ENCODE measurements around the gene HEXD.

Gene HEXD

DNA sequence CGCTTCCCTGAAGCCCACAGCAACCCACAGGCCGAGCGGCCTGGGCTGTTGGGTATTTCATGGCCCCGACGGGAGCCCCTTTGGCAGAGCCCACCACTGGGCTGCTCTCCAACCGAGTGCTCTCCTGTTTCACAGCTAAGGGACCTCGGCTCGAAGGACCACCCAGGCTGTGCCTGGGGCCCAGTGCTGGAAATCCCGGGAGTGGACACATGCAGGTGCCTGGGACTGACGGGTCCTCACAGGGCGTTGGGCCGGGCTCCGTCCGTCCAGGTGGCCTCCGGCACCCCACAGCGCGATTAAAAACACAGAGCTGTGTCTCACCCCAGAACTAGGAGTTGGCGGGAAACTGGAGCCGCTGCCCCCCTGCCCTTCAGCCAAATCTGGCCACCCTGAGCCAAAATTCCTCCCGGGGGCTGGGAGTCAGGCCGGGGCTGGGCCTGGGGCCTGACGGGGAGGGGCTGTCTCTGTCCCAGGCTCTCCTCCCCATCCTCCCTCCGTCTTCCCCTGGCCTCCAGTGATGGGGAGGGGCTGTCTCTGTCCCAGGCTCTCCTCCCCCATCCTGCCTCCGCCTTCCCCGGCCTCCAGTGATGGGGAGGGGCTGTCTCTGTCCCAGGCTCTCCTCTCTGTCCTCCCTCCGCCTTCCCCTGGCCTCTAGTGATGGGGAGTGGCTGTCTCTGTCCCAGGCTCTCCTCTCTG, 32.4 kb upstream of the HEXD start:
- TF ChIP-seq, protein P1, sequence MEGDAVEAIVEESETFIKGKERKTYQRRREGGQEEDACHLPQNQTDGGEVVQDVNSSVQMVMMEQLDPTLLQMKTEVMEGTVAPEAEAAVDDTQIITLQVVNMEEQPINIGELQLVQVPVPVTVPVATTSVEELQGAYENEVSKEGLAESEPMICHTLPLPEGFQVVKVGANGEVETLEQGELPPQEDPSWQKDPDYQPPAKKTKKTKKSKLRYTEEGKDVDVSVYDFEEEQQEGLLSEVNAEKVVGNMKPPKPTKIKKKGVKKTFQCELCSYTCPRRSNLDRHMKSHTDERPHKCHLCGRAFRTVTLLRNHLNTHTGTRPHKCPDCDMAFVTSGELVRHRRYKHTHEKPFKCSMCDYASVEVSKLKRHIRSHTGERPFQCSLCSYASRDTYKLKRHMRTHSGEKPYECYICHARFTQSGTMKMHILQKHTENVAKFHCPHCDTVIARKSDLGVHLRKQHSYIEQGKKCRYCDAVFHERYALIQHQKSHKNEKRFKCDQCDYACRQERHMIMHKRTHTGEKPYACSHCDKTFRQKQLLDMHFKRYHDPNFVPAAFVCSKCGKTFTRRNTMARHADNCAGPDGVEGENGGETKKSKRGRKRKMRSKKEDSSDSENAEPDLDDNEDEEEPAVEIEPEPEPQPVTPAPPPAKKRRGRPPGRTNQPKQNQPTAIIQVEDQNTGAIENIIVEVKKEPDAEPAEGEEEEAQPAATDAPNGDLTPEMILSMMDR (IDR thresholded peaks at IDR 0.05; ENCODE audit: low read depth, low read length): no peak
- no peak overlapping the region for H3K4me3 ChIP-seq (ENCODE audit: low read depth, low read length)

DNA sequence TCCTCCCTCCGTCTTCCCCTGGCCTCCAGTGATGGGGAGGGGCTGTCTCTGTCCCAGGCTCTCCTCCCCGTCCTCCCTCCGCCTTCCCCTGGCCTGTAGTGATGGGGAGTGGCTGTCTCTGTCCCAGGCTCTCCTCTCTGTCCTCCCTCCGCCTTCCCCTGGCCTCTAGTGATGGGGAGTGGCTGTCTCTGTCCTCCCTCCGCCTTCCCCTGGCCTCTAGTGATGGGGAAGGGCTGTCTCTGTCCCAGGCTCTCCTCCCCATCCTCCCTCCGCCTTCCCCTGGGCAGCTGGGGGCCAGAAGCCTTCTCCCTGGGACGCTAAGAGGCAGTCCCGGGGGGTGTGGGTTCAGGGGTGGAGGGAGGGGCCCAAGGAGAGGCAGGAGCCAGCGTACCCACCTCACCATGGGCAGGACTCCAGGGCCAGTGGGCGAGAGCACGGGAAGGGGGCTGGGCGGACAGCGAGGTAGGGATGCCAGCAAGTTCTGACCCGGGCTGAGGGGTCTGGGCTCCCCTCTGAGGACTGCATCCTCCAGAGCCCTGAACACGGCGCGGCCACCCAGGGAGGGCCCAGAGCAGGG, 31.8 kb upstream of the HEXD start:
- no peak overlapping the region for H3K4me3 ChIP-seq (ENCODE audit: low read depth, low read length)
- TF ChIP-seq, protein P1 (IDR thresholded peaks at IDR 0.05; ENCODE audit: low read depth, low read length): no peak

DNA sequence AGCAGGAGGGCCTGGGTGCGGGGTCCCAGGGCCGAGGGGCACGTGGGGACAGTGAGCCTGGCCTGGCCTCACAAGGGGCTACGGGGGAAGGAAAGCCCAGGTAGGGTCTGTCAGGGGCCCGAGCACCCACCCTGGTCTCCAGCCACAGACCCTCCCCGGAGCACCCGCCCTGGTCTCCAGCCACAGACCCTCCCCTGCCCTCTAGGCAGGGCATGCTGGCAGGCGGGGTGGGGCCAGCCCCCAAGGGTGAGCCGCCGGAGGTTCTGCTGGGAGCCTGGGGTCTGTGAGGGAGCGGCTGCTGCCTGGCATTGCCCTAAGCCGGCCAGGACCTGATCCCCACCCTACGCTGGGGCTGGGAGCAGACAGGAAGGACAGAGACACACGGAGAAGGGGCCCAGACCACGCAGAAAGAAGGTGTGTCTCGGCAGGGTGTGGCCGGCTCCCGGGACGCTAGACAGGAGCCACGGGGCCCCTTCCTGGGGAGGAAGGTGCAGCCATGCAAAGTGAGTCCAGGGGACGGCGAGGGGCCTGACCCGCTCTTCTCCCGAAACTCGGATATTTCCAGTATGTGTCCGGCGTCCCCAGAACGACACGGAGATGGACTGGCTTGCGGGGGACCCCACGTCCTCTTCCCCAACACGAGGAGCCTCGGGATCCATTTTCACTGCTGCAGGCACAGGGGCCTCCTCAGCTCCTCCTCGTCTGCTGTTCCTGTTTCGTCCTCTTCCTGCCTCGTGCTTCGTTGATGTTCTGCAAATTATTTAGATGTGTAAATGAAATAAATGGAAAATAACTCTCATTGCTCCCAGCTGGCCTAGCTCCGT, 31.1 kb upstream of the HEXD start:
- no peak overlapping the region for H3K4me3 ChIP-seq (ENCODE audit: low read depth, low read length)
- TF ChIP-seq, protein P1 (IDR thresholded peaks at IDR 0.05; ENCODE audit: low read depth, low read length): no peak

DNA sequence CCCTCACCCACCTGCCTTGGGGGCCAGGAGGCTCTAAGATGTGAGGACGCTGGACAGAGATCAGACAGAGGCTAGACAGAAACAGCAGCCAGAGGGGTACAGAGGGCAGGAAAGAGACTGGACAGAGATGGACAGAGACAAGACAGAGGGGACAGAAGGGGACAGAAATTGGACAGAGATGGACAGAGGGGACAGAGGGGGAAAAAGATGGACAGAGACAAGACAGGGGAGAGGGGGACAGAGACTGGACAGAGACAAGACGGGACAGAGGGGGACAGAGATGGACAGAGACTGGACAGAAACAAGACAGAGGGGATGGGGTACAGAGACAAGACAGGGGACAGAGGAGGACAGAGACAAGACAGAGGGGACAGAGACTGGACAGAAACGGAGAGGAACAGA, 30.4 kb upstream of the HEXD start:
- H3K4me3 ChIP-seq (ENCODE audit: low read depth, low read length): no peak overlapping the region
- TF ChIP-seq, protein P1 (IDR thresholded peaks at IDR 0.05; ENCODE audit: low read depth, low read length): no peak

DNA sequence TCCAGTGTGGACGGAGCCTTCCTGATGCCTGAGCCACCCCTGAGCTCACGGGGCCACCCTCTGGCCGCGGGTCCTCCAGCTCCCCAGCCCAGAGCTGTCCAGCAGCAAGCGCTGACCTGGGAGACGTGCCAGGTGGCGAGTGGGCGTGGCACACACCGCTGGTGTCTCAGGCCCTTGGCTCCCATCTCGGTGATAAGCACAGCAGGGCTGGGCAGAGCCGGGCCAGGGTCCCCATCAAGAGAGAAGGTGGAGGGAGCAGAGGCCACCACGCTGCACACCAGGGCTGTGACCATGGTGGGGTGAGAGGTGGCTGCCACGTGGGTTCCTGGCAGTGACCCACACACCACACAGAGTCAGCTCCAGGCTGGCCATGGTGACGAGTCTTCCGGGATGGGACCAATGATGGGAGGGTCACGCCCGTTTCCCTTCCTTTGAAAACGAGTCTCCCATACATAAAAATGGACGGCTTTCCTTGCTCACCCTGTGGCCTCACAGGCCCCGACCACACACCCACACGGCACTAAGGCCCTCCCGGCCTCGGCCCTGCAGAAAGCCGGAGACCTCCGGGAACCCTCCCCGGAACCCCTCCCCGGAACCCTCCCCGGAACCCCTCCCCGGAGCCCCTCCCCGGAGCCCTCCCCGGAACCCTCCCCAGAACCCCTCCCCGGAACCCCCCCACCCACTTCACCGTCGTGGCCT, 29.8 kb upstream of the HEXD start:
- TF ChIP-seq, protein P1 (IDR thresholded peaks at IDR 0.05; ENCODE audit: low read depth, low read length): no peak
- H3K4me3 ChIP-seq (ENCODE audit: low read depth, low read length): no peak overlapping the region

DNA sequence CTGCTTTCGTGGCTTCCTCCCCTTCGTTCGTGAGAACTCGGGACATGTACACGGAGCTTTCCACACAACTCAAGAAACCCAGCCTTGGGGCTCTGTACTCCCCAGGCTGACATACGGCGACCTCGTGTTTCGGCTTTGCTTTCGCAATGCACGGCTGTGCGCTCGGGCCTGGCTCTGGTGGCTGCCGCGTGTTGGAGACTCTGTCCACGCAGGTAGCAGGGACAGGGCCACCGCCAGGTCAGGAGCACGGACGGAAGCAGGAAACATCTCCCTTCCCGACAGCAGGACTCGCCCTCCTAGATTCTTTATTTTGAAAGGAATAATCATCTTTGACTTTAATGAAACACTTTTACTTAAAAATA, 29.2 kb upstream of the HEXD start:
- H3K4me3 ChIP-seq (ENCODE audit: low read depth, low read length): no peak overlapping the region
- TF ChIP-seq, protein P1 (IDR thresholded peaks at IDR 0.05; ENCODE audit: low read depth, low read length): no peak
